Measurements from ENCODE around the gene FMN2.

FMN2 gene

GRCh38 chr1:240503558-240503957 lies 411.9 kb downstream of the FMN2 start:
- in situ Hi-C loops (cut with MboI; ENCODE audit: low sequenced_read_pairs, unreplicated experiment), result no loop called here
- no peak for TF ChIP-seq CTCF (IDR thresholded peaks at IDR 0.05; ENCODE audit: borderline replicate concordance, control extremely low read depth, extremely low read depth, insufficient read depth, missing control alignments)
- no peak for DNase-seq (ENCODE audit: low spot score)

DNA sequence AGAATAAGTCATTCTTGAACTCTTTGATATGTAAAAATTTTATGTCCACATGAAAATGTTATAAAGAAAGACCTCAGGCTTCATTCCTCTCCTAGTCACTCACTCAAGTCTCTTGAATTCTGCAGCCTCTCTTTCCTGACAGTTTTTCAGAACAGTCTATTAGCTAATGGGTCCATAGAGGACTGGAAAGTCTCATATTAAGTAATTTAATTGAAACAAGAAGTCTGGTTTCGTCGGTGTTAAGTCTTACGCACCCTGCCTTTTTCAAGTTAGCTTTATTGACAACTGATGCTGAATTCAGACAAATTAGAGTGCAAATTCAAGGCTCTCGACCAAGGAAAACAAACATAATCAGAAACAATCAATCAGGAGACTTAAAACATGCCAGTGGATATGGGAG lies 414.5 kb downstream of the FMN2 start:
- in situ Hi-C loops (cut with MboI; ENCODE audit: low sequenced_read_pairs, unreplicated experiment), result no loop called here
- no peak for TF ChIP-seq CTCF (IDR thresholded peaks at IDR 0.05; ENCODE audit: borderline replicate concordance, control extremely low read depth, extremely low read depth, insufficient read depth, missing control alignments)

DNA sequence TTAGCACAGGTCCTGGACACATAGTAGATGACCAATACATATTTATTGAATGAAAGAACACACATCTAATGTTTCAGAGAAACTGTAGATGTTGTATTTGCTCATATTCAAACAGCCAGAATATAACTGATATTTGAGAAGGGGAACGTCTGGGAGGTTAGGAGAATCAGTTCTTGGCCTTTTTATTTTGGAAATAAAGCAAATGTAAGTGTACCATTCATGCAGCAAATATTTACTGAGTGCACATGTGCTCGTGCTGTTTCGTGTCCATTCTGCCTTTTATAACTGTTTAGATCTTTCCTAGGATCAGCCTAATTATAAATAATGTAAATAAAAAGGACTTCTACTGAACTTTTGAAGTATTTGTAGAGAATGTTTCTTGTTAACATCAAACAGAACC lies 416.5 kb downstream of the FMN2 start:
- in situ Hi-C loops (cut with MboI; ENCODE audit: low sequenced_read_pairs, unreplicated experiment), result no loop called here
- no peak for DNase-seq (ENCODE audit: low spot score)
- no peak for TF ChIP-seq CTCF (IDR thresholded peaks at IDR 0.05; ENCODE audit: borderline replicate concordance, control extremely low read depth, extremely low read depth, insufficient read depth, missing control alignments)

More for the DNA sequence above, 414.5 kb downstream of the FMN2 start:
- no peak for DNase-seq (ENCODE audit: low spot score)

DNA sequence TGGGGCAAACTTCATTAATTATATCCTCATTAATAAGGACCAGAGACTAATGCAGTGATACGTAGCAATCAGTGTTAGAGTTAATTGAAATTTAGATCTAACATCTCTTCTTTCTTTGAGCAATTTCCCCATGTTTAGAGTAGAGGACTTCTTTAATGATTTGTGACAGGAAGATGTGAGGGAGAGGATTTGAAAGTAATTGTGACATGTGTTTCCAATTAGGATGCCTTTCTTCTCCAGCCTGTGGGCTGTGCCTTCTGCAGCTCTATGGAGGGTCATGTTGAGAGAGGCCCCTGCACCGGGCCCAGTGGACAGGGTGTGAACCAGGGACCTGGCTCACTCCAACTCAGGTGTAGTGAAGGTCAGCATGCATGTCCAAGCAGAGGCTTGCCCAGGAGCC lies 417.3 kb downstream of the FMN2 start:
- in situ Hi-C loops (cut with MboI; ENCODE audit: low sequenced_read_pairs, unreplicated experiment), result no loop called here

DNA sequence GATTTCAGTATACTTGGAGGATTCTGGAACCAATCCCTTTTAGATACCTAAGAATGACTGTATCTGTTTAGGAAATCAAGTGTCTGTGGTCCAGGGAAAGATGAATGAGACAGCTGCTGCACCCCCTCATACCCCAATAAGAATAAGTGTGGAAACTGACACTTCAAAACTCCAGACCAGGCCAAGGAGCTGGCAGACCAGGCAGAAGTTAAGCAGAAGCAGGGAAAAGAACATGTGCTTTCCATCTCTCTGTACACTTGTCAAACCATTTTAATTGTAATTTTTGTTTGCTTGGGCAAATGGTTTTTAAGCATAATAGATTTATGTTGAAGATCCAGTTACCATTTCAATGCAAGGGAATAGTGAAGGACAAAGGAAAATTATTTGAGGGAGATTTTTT lies 420.1 kb downstream of the FMN2 start:
- in situ Hi-C loops (cut with MboI; ENCODE audit: low sequenced_read_pairs, unreplicated experiment), result no loop called here
- TF ChIP-seq CTCF (IDR thresholded peaks at IDR 0.05; ENCODE audit: borderline replicate concordance, control extremely low read depth, extremely low read depth, insufficient read depth, missing control alignments), result no peak
- DNase-seq (ENCODE audit: low spot score), result no peak

More for the DNA sequence above, 417.3 kb downstream of the FMN2 start:
- DNase-seq (ENCODE audit: low spot score), result no peak
- TF ChIP-seq CTCF (IDR thresholded peaks at IDR 0.05; ENCODE audit: borderline replicate concordance, control extremely low read depth, extremely low read depth, insufficient read depth, missing control alignments), result no peak

DNA sequence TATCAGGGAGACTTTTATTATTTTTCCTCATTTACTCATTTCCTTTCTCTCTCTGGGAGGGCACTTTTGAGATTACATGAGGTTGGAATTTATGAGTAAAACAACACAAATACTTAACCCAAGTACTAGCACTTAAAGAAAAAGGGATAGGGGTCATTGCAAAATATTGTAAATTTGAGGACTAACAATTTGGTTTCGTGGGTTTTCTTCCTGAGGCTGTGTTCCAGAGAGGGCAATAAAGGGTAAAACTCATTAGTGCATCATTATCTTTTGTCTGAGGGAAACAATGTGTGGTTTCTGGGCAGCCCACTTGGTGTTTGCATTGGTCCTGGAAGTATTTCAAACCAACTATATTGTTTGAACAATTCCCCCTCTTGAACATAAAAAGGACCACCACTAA lies 423.8 kb downstream of the FMN2 start:
- no peak for DNase-seq (ENCODE audit: low spot score)
- TF ChIP-seq CTCF (IDR thresholded peaks at IDR 0.05; ENCODE audit: borderline replicate concordance, control extremely low read depth, extremely low read depth, insufficient read depth, missing control alignments), result no peak
- in situ Hi-C loops (cut with MboI; ENCODE audit: low sequenced_read_pairs, unreplicated experiment), result no loop called here

GRCh38 chr1:240516069-240516468 lies 424.4 kb downstream of the FMN2 start:
- no peak for DNase-seq (ENCODE audit: low spot score)
- in situ Hi-C loops (cut with MboI; ENCODE audit: low sequenced_read_pairs, unreplicated experiment), result no loop called here
- no peak for TF ChIP-seq CTCF (IDR thresholded peaks at IDR 0.05; ENCODE audit: borderline replicate concordance, control extremely low read depth, extremely low read depth, insufficient read depth, missing control alignments)
